ENCODE results near the gene TPD52L1. TPM values are rescaled to one million over a fixed set of nuclear protein-coding genes. Genes with fewer than 3 reads are reported as not detected.

The TPD52L1 gene
- total and polyA plus RNA-seq, 2 experiments from 2014 or later, result 22.8 to 24.0 TPM

GRCh38 chr6:125188594-125189203, 35.1 kb downstream of the TPD52L1 start:
- ATAC-seq, result no peak
- H3K36me3 Mint-ChIP-seq (ENCODE audit: low read depth), result no peaks in the 10 kb centered on the region

More at GRCh38 chr6:125188594-125189203, 35.1 kb downstream of the TPD52L1 start:
- H3K4me3 ChIP-seq, result no peak overlapping the region
- H3K9me2 ChIP-seq (ENCODE audit: insufficient read depth), result no peaks in the 10 kb centered on the region
- TF ChIP-seq ZNF114 (CRISPR knock-in tag; IDR thresholded peaks at IDR 0.05), result no peak
- no peak for TF ChIP-seq ZNF462 (CRISPR knock-in tag; IDR thresholded peaks at IDR 0.05)
- TF ChIP-seq STAT1 (IDR thresholded peaks at IDR 0.05; ENCODE audit: unreplicated experiment), result no peak
- TF ChIP-seq EZH2 (IDR thresholded peaks at IDR 0.05; ENCODE audit: low read depth, unreplicated experiment), result no peak
- TF ChIP-seq CREB1 (CRISPR knock-in tag; IDR thresholded peaks at IDR 0.05; ENCODE audit: low read depth), result no peak
- no peak for TF ChIP-seq NANOG (IDR thresholded peaks at IDR 0.05; ENCODE audit: borderline replicate concordance)
- no peak for TF ChIP-seq POLR2AphosphoS5 (IDR thresholded peaks at IDR 0.05; ENCODE audit: low read depth)
- TF ChIP-seq JUNB (IDR thresholded peaks at IDR 0.05; ENCODE audit: unreplicated experiment), result no peak
- TF ChIP-seq REST (IDR thresholded peaks at IDR 0.05; ENCODE audit: unreplicated experiment), result no peak
- no peak for TF ChIP-seq ZNF331 (CRISPR knock-in tag; IDR thresholded peaks at IDR 0.05; ENCODE audit: low read depth)
- TF ChIP-seq ETS1 (IDR thresholded peaks at IDR 0.05), result no peak
- TF ChIP-seq CTCF (conservative IDR thresholded peaks at IDR 0.05; ENCODE audit: low read depth in 2 of 2), result no peak
- no peak for TF ChIP-seq EZH2phosphoT487 (IDR thresholded peaks at IDR 0.05; ENCODE audit: unreplicated experiment)
- no peak for DNase-seq (ENCODE audit: low spot score)
- H3K27me3 ChIP-seq (ENCODE audit: insufficient read depth), result no peaks in the 10 kb centered on the region
- Mint-ChIP-seq H3K4me3 (no peak overlapping the region), H3K27me3 (ENCODE audit: insufficient read depth, low read depth, poor library complexity) (no peaks in the 10 kb centered on the region), H3K9me3 (no peaks in the 10 kb centered on the region), H3K27ac (no peak overlapping the region), H3K4me1 (peaks cover 16% of the 10 kb centered on the region)
- no peaks in the 10 kb centered on the region for H4K20me1 ChIP-seq (replicated peaks; ENCODE audit: insufficient read depth)
- H3K4me1 ChIP-seq (ENCODE audit: insufficient read depth), result no peaks in the 10 kb centered on the region; the same call in 1 of the 2 replicates
- H2AFZ ChIP-seq, result no peak overlapping the region
- no peak overlapping the region for H3K4me2 ChIP-seq
- no peak overlapping the region for H3K27ac ChIP-seq (ENCODE audit: low read depth)
- no peaks in the 10 kb centered on the region for H3K79me2 ChIP-seq (replicated peaks; ENCODE audit: insufficient read depth)
- no peaks in the 10 kb centered on the region for H3K36me3 ChIP-seq (ENCODE audit: insufficient read depth)
- no peaks in the 10 kb centered on the region for H3F3A ChIP-seq (replicated peaks; ENCODE audit: low read depth)

Measured in GM23338 (cell line).